Stimulated activated CD8-positive, alpha-beta memory T cell treated with anti-CD3 and anti-CD28 coated beads, Interleukin-4, amount 100 ng/mL, for 48 hours (primary cell): Measurements from ENCODE around the gene E2F4.

Experiments
- DNase-seq: peaks from one replicate; pipeline ENCODE4 v3.0.0-alpha.2; 2020

E2F4 gene

GRCh38 chr16:67211674-67212073, 19.7 kb downstream of the E2F4 start:
- no peak for DNase-seq

DNA sequence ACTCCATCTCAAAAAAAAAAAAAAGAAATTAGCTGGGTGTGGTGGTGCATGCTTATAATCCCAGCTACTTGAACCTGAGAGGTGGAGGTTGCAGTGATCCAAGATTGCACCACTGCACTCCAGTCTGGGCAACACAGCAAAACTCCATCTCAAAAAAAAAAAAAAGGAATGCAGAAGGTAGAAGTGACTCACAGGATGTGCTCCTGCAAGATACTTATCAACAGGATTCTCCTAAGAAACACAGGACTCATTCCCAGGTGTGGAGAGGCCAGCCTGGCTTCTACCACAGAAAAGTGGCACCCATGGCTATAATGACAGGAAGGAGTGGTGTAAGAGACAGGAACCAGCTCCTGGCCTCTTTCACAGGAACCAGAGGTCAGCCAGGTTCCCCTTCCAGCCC, 20.8 kb downstream of the E2F4 start:
- DNase-seq: no peak

GRCh38 chr16:67213197-67214019, 21.5 kb downstream of the E2F4 start:
- DNase-seq: no peak

- DNase-seq: no peak
Observed at GRCh38 chr16:67215706-67216105, 23.8 kb downstream of the E2F4 start.

DNA sequence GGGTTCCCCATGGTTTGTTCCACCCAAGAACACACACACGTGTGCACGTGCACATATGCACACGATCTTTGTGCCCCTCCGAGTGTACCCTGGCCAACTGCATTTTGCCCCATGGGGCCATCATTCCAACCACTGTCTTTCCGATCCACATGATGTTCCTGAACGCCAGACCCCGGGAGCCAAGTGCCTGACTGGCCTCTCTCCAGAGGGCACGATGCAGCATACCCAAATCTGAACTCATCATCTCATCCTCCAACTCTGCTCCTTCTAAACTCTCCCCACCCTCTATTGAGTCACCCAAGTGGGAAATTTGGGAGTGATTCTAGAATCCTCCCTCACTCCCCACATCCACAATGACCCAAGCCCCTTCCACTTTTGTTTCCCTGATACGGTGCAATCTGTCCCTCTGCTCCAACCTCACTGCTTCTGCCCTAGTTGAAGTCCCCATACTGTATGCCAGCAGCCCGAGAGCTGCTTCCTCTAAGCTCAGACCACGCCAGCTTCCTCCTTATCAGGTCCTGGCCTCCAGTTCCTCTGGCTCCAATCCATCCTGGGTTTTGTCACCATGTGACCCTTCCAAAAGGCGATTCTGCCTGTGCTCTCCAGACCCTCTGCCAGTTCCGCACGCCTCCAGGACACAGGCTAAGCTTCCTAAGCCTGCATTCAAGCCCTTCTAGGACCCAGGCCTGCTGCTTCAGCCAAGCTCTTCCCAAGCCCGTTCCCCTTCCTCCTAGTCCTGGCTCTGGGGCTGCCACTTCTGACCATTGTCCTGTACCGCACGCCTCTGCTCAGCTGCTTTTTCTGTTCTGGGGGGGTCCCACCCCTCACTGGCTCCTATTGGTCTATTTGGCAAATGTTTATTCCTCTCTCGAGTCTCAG, 24.9 kb downstream of the E2F4 start:
- DNase-seq: no peak

GRCh38 chr16:67223992-67224391, 32.0 kb downstream of the E2F4 start:
- no peak for DNase-seq

DNA sequence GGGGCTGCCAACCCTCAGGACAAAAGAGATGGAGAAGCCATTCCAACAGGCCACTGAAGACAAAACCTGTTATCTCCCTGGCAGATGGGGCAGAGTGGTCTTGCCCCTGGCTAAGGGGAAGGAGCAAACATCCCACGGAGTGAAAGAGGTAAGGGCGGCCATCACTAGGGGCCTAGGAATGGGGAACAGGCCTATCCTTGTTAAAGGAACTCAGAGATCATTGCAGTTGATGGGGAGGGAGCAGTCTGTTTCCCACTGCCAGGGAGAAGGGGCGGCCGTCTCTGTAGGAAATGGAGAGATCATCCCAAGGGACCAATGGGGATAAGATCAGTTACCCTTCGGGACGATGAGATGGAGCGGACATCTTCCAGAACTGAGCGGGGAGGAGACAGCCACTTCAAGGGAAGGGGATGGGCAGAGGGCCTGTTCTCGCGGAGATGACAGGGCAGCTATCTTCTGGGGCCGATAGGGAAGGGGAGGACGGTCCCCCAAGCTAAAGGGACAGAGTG, 34.4 kb downstream of the E2F4 start:
- no peak for DNase-seq

- DNase-seq: peak; percentile 99
Observed at GRCh38 chr16:67226804-67227566, 35.0 kb downstream of the E2F4 start, which contains the start of gene TMEM208. TMEM208 (plus strand) TSS chr16:67227130; CDS start chr16:67227219, 89 bp downstream.

DNA sequence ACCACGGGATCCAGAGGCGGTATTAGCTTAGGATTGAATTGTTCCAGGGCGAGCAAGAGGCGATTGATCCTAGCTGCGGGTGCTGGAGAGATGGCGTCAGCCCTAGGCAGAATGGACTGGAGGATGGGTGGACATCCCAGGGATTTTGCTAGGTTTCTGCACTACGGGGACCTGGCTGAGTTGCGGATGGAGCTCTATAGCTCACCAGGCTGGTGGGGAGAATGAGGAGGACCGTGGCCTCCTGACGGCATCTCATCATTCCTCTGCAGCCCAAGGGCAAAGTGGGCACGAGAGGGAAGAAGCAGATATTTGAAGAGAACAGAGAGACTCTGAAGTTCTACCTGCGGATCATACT, 35.6 kb downstream of the E2F4 start:
- no peak for DNase-seq

GRCh38 chr16:67228034-67228785, 36.3 kb downstream of the E2F4 start:
- DNase-seq: no peak

- no peak for DNase-seq
Observed at GRCh38 chr16:67228905-67229304, 37.0 kb downstream of the E2F4 start.

- no peak for DNase-seq
Observed at GRCh38 chr16:67229906-67230808, 38.2 kb downstream of the E2F4 start.

- no peak for DNase-seq
Observed at GRCh38 chr16:67230809-67231660, 39.1 kb downstream of the E2F4 start.

GRCh38 chr16:67233596-67233995, 41.6 kb downstream of the E2F4 start:
- DNase-seq: no peak

- DNase-seq: no peak
Observed at GRCh38 chr16:67234180-67234597, 42.2 kb downstream of the E2F4 start.

DNA sequence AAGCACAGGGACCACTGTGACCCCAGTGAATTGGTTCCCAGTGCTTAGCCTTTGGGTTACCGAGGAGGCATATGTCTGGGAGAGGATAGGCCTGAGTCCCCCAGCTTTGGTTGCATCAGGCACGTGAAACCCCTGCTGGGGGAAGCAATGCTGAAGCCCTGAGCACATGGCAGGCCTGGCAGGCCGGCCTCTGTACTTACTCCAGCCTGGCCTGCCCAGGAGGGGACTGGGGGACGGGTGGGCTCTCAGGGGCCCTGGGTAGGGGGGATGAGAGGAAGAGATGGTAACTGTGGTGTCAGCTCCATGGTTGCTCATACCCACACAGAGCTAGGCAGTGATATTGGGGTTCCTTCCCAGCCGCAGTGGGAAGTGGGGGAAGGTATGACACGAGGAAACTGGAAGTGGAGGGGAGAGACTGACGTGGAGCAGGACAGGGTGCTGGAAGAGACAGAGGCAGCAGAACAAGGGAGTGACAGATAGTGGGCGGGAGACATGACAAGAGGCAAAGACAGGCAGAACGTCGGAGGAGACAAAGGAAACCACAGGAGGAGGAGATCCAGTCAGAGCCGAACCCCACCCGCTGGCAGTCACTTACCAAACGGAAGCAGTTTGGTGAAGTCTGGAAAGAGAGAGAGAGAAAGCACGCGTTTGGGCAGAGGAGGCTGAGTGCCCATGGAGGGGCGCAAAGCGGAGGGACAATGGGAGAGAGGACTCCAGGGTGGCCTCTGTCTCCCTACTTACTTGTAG, 44.0 kb downstream of the E2F4 start:
- DNase-seq: no peak

- DNase-seq: peak; percentile 95
Observed at GRCh38 chr16:67236563-67237395, 44.8 kb downstream of the E2F4 start.
